ENCODE results near the gene SCN8A.

DNA sequence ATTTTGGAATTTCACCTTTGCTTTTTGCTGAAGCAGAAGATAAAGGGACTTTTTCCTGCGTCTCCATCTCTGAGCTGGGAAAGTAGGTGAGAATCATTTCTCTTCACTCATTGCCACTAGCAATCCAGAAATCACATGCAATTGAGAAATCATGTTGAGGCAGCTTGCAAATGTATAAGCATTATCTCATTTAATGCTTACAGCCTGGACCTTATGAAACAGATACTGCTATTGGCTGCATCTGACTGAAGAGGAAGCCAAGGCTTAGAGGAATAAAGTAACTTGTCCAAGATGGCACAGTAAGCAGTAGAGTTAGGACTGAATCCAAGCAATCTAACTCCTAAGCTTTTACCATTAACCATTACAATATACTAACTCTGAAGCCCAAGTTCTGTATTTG is 135.1 kb downstream of the SCN8A start:
- TF ChIP-seq, protein P1, sequence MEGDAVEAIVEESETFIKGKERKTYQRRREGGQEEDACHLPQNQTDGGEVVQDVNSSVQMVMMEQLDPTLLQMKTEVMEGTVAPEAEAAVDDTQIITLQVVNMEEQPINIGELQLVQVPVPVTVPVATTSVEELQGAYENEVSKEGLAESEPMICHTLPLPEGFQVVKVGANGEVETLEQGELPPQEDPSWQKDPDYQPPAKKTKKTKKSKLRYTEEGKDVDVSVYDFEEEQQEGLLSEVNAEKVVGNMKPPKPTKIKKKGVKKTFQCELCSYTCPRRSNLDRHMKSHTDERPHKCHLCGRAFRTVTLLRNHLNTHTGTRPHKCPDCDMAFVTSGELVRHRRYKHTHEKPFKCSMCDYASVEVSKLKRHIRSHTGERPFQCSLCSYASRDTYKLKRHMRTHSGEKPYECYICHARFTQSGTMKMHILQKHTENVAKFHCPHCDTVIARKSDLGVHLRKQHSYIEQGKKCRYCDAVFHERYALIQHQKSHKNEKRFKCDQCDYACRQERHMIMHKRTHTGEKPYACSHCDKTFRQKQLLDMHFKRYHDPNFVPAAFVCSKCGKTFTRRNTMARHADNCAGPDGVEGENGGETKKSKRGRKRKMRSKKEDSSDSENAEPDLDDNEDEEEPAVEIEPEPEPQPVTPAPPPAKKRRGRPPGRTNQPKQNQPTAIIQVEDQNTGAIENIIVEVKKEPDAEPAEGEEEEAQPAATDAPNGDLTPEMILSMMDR (conservative IDR thresholded peaks at IDR 0.05; ENCODE audit: low read depth, low read length): no peak
- no peak for TF ChIP-seq EZH2 (IDR thresholded peaks at IDR 0.05; ENCODE audit: borderline replicate concordance, low read depth, low read length, poor library complexity, severe bottlenecking)

Measured in A673 (cell line).